ENCODE data around the gene EPHB6.

The EPHB6 gene

GRCh38 chr7:142917447-142917846, 62.6 kb downstream of the EPHB6 start:
- no peaks in the 10 kb centered on the region for H3K4me1 ChIP-seq (ENCODE audit: control insufficient read depth, insufficient read depth, low read length)
- no peaks in the 10 kb centered on the region for H3K9me3 ChIP-seq (ENCODE audit: control insufficient read depth, insufficient read depth, low read depth, low read length)
- H3K4me3 ChIP-seq (ENCODE audit: low read depth, low read length), result no peak overlapping the region
- no peaks in the 10 kb centered on the region for H3K36me3 ChIP-seq (ENCODE audit: control insufficient read depth, insufficient read depth, low read length)
- no peak overlapping the region for H3K27ac ChIP-seq (ENCODE audit: low read depth, low read length)
- H3K27me3 ChIP-seq (ENCODE audit: control insufficient read depth, insufficient read depth, low read length), result no peaks in the 10 kb centered on the region
- no peak overlapping the region for H3K9ac ChIP-seq (ENCODE audit: low read length)

- H3K9me3 ChIP-seq (ENCODE audit: control insufficient read depth, insufficient read depth, low read depth, low read length), result no peaks in the 10 kb centered on the region
- H3K36me3 ChIP-seq (ENCODE audit: control insufficient read depth, insufficient read depth, low read length), result no peaks in the 10 kb centered on the region
- H3K27ac ChIP-seq (ENCODE audit: low read depth, low read length), result no peak overlapping the region
- H3K9ac ChIP-seq (ENCODE audit: low read length), result no peak overlapping the region
- H3K27me3 ChIP-seq (ENCODE audit: control insufficient read depth, insufficient read depth, low read length), result no peaks in the 10 kb centered on the region
- H3K4me3 ChIP-seq (ENCODE audit: low read depth, low read length), result no peak overlapping the region
- no peaks in the 10 kb centered on the region for H3K4me1 ChIP-seq (ENCODE audit: control insufficient read depth, insufficient read depth, low read length)
These were observed 64.0 kb downstream of the EPHB6 start for GRCh38 chr7:142918901-142919300.

GRCh38 chr7:142919656-142920055, 64.8 kb downstream of the EPHB6 start:
- Histone ChIP-seq H3K27me3 (ENCODE audit: control insufficient read depth, insufficient read depth, low read length) (no peaks in the 10 kb centered on the region), H3K4me3 (ENCODE audit: low read depth, low read length) (no peak overlapping the region), H3K9ac (ENCODE audit: low read length) (no peak overlapping the region), H3K9me3 (ENCODE audit: control insufficient read depth, insufficient read depth, low read depth, low read length) (no peaks in the 10 kb centered on the region), H3K4me1 (ENCODE audit: control insufficient read depth, insufficient read depth, low read length) (no peaks in the 10 kb centered on the region), H3K27ac (ENCODE audit: low read depth, low read length) (no peak overlapping the region), H3K36me3 (ENCODE audit: control insufficient read depth, insufficient read depth, low read length) (no peaks in the 10 kb centered on the region)

All from HUES6 (cell line).